ENCODE measurements around the gene RETSAT.
"Not testable (repeated sequence)": the region's sequence is repeated elsewhere in the genome, so short reads cannot be mapped to it uniquely, and the experiment has no call there.

Gene RETSAT

DNA sequence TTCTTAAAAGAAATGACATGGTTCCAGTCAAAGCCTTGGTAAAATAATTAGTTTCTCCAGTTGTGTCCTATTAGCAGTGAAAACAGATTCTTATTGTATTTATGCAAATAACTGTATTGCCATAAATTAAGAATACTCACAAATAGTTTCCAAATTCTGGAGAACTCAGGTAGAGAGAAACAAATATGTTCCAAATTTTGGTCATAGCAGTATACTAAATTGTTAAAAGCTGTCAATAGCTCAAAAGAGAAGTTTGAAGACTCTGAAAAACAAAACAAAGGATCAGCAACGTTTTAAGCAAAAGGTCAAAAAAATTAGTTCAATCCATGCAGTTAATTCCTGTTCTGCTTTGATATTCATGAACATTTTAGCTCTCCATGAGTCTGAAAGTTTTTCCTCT is 25.7 kb upstream of the RETSAT start:
- no peak for DNase-seq (ENCODE audit: low read depth in 3 of 3)

DNA sequence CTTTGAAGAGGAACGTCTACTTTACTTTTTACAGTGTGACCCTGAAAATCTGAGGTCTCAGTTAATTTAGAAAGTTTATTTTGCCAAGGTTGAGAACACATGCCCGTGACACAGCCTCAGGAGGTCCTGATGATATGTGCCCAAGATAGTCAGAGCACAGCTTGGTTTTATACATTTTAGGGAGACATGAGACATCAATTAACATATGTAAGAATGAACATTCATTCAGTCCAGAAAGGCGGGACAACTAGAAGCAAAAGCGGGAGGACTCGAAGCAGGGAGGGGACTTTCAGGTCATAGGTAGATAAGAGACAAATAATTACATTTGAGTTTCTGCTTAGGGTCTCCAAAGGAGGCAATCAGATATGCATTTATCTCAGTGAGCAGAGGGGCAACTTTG is 23.9 kb upstream of the RETSAT start:
- DNase-seq (ENCODE audit: low read depth in 3 of 3): no peak

DNA sequence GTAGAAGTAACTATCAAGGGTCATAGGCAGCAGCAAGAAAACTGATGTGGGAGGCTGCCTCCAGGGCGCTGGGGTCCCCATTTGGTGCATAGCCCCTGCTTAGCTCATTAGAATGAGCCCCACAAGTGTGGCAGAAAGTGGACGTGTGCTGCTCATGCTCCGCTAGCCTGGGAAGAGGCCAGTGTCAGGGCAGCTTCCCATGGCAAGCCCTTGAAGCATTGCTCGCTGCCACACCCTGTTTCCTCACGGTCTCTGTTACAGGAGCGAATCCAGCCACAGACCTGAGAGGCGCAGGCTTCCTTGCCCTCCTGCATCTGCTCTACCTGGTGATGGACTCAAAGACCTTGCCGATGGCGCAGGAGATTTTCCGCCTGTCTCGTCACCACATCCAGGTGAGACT is 22.8 kb upstream of the RETSAT start:
- no peak for DNase-seq (ENCODE audit: low read depth in 3 of 3)

GRCh38 chr2:85376291-85377065 is 22.1 kb upstream of the RETSAT start:
- DNase-seq (ENCODE audit: low read depth in 3 of 3): no peak

GRCh38 chr2:85371045-85371444 is 16.7 kb upstream of the RETSAT start:
- no peak for DNase-seq (ENCODE audit: low read depth in 3 of 3)

DNA sequence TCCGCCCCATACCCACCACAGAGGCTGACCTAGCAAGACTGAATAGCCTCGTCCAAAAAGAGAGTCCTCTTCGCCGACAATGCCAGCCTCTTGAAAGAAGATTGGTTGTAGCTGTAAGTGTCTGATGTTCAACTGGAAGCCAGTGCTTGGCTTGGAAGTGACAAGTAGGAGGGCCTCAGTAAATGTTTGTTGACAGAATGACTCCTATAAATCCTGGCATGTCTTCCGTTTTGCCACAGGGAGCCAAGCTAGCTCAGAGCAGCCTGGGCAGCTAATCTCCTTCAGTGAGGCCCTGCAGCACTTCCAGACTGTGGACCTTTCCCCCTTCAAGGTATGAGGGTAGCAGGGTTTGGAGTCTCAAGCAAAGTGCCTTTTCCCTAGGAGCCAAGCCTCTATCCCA is 15.2 kb upstream of the RETSAT start:
- DNase-seq (ENCODE audit: low read depth in 3 of 3): no peak

DNA sequence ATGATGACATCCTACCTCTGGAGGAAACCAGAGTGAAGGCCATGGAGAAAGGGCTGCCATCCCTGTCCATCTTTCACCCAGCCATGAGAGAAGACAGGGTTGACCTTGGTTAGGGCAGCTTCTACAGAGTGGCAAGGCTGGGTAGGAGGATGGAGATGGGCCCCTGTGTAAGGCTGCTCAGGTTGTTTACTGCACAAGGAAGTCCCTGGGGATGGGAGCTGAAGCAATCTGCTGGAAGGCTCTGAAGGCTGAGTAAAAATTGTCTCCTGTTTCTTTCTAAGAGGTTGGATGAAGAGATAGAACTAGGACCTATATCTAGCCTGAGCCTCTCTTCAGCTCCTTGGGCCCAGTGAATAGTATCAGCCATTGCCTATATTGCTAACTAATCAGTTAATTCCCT is 14.6 kb upstream of the RETSAT start:
- DNase-seq (ENCODE audit: low read depth in 3 of 3): no peak

DNA sequence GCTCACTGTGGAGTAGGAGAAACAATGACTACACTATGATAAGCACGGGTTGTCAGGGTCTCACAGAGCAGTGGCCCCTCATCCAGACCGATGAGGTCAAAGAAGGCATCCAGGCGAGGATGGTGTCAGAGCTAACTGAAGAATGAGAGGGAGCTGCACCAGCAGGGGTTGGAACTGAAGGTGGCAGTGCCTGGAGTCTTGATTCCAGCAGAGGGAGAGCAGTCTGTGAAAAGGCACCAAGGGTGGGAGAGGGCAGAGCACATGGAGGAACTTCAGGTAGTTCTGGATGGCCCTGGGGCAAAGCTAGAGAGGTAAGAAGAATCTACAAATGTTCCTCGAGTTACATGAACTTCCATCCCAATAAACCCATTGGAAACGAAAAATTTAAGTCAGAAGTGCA is 12.9 kb upstream of the RETSAT start:
- no peak for DNase-seq (ENCODE audit: low read depth in 3 of 3)

DNA sequence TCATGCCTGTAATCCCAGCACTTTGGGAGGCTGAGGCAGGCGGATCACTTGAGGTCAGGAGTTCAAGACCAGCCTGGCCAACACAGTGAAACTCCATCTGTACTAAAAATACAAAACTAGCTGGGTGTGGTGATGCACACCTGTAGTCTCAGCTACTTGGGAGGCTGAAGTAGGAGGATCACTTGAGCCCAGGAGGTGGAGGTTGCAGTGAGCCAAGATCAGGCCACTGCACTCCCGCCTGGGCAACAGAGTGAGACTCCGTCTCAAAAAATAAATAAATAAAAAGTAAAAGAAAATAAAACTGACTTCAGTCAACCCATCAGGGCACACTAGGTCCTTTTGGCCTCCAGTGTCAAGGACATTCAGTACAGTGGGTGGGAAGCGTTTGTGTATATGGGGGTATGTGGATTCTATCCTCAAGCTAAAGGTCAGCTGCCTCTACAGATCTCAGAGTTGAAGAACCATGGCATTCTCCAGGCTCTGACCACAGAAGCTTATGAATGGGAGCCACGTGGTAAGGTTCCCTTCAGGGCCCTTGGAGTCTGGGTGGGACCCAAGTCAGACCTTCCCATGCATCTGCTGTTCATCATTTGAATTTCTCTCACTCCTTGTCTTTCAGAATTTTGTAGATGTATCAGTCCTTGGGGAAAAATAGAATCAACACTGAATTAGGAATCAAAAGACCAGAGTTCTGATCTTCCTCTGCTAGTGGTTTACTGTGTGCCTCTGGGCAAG is 8.5 kb upstream of the RETSAT start:
- not testable (repeated sequence) for DNase-seq (ENCODE audit: low read depth in 3 of 3)

- no peak for DNase-seq (ENCODE audit: low read depth in 3 of 3)
These were observed 3.4 kb upstream of the RETSAT start for GRCh38 chr2:85357736-85358135.

DNA sequence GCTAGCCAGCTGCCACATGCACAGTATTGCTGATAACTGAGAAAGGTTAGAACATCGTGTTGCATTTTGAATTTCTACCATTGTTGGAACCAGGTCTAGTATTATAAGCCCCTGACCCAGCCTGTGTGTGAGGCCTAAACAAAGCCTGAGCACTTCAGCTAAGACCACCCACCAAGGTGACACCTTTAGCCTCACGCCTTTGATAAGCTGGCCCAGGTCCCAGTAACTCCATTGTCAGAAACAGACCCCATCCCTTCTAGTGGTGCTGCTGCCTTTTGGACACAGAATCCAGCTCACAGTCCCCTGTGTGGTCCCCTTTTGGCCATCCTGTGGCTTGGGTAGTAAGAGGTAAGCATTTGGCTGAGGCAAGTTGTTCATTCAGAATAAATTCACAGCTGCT is 1.9 kb upstream of the RETSAT start:
- DNase-seq (ENCODE audit: low read depth in 3 of 3): no peak

DNA sequence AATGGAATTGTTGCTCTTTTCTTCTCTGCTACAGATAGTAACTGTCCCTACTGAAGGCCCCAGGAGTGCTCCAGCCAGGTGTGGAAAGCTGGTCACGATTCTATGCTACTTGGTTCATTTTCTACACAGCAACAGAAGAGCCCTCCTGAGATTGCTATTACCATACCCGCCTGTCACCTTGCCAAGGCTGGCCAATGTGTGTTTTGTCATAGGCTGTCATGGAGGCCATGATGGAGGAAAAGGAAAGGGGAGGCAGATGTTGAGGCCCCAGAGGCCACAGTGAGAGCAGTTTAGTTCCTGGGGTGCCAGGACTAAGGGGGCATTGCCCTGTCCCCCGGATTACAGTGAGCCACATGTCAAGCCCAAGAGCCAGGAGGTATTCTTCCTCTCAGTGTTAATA is 1.2 kb upstream of the RETSAT start:
- DNase-seq (ENCODE audit: low read depth in 3 of 3): no peak

DNA sequence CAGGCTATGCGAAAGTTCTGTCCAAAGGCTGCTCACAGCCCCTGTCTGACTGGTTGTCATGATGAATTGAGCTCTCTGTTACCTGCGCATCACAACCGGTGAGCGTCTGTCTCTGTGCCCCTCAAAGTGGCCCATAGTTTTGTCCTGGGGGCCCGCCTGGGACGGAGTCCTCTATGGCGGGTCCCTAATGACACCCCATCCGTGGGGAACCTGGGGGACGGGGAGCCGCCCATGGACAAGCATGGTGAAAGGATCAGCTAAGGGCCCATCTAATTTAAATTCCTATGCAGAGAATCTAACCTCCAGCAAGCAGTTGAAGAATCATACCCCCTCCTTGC is 714 bp upstream of the RETSAT start:
- no peak for DNase-seq (ENCODE audit: low read depth in 3 of 3)

DNA sequence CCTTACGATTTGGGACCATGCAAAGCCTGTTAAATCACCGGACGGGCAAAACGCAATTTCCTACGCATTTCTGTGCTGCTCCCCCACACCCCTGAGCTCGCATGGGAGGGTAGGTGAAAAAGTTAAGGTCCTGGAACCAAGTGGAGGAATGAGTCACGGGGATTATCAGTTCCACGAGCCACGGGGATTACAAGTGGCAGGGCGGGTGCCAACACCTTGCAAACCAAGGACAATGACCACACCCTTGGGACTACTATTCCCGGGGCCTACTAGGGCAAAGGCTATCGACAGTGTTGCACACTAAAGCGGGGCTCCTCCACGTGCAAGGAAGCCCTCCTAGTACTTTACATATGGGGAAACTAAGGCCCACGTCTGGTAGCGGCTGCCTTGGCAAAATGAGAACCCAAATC is 447 bp downstream of the RETSAT start:
- peak in 1 of 3 experiments; percentile 12 for DNase-seq (ENCODE audit: low read depth in 3 of 3)

- DNase-seq (ENCODE audit: low read depth in 3 of 3): no peak
These were observed 6.7 kb downstream of the RETSAT start for GRCh38 chr2:85347599-85347998.

GRCh38 chr2:85344356-85344954 is 9.9 kb downstream of the RETSAT start:
- no peak for DNase-seq (ENCODE audit: low read depth in 3 of 3)

DNA sequence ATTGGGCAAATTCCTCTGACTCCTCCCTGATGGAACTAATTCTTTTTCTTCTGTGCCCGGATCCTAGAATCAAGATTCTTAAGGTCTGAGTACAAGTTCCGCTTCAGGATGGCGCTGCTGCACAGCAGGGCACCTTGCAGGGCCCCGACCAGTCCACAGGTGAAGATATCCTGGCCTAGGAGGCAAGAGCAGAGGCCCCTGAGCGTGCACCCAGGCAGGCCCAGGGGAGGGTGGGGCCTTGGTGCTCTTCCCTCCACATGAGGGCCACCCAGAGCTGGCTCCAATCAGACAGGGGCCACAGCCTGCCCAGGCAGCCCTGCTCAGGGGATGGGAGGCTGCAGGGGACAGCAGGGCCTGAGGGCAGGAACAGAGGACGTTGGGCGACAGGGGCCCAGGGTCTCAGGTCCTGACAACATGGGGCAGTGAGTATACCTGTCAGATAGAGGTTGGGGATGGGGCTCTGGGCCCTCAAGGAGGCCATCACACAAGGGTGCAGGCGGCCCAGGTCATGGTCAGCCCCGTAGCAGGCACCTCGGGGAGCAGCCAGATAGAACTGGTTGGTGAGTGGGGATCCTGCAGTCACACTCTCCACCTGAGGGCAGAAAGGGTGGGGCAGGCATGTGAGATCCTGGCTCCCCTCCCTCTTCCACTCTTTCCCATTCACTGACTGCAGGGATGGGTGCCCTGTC is 11.0 kb downstream of the RETSAT start:
- DNase-seq (ENCODE audit: low read depth in 3 of 3): not testable (repeated sequence)

- DNase-seq (ENCODE audit: low read depth in 3 of 3): no peak
These were observed 12.2 kb downstream of the RETSAT start for GRCh38 chr2:85342156-85342555.

DNA sequence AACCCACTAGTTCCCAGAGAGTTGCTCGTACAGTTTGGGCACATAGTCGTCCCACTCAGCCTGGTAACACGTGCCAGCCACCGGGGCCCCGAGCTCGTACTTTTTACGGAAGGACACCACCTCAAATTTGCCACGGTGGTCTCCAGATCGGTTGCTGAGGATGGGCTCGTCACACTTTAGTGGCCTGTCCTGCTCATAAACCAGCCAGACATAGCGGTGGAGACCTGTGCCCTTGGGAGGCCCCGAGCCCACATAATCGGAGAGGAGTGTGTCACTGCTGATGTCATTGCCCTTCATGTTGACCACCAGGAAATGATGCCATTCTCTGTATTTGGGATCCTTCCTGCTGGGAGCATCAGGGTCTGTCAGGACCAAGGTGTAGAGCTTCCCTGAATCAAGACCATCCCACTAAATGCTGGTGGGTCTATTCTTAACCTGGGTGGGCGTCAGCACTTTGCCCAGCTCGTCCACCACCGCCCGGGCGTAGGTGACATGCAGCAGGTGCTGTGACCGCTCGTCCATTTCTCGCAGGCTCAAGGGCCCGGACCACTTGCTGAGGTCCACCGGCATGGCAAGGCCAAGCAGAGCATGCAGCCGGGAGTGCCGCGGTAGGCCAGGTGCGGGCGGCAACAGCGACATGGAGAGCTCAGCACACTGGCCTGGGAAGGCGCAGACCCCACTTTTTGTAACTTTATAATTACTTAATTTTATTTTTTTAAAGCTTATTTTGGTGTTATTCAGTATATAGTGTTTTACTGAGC is 12.9 kb downstream of the RETSAT start:
- no peak for DNase-seq (ENCODE audit: low read depth in 3 of 3)

GRCh38 chr2:85340034-85340892 is 14.1 kb downstream of the RETSAT start:
- no peak for DNase-seq (ENCODE audit: low read depth in 3 of 3)

DNA sequence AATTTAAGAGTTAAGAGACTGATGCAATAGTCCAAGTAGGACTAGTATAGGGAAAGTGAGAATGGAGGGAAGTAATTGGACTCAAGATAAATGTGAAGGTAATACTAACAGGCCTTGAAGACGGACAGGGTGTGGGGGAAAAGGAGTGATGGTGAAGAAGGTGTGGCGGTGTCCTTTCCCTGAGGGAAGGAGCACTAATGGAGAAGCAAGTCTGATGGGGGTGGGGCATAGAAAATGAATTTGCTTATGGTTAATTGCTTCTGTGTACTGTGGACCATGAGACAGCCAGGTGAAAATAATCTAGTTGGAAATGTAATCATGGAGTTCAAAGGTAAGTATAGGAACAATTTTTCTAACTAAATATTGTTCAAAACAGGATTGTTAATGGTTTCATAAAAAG is 19.4 kb downstream of the RETSAT start:
- no peak for DNase-seq (ENCODE audit: low read depth in 3 of 3)
